Tibial nerve (tissue), 4 donors: ENCODE data around the gene RXRG.

ENCODE experiments used
- EP300 ChIP-seq, 2 donors: sonication (generic); formaldehyde crosslinking; IDR thresholded peaks; one replicate each; pipeline ENCODE4 v1.6.1; 2017; ENCODE audit warnings: antibody characterized with exemption in 2 of 2, mild to moderate bottlenecking in 1 of 2
- POLR2A ChIP-seq, 2 donors: fragments of 450-650 bp; IDR thresholded peaks; one replicate each; pipeline ENCODE4 v1.6.1; 2017; ENCODE audit warnings: antibody characterized with exemption in 2 of 2, mild to moderate bottlenecking in 2 of 2, moderate library complexity in 2 of 2
- TF ChIP-seq, protein P1 (sequence below), 5 experiments: fragments of 200-600 bp in 3 of 5; fragments of 450-650 bp in 2 of 5; sonication (generic) in 3 of 5; IDR thresholded peaks; one replicate each; pipeline ENCODE4 v1.5.1; 2016 to 2019; ENCODE audit warnings: antibody characterized with exemption in 5 of 5, mild to moderate bottlenecking in 3 of 5, moderate library complexity in 2 of 5

DNA sequence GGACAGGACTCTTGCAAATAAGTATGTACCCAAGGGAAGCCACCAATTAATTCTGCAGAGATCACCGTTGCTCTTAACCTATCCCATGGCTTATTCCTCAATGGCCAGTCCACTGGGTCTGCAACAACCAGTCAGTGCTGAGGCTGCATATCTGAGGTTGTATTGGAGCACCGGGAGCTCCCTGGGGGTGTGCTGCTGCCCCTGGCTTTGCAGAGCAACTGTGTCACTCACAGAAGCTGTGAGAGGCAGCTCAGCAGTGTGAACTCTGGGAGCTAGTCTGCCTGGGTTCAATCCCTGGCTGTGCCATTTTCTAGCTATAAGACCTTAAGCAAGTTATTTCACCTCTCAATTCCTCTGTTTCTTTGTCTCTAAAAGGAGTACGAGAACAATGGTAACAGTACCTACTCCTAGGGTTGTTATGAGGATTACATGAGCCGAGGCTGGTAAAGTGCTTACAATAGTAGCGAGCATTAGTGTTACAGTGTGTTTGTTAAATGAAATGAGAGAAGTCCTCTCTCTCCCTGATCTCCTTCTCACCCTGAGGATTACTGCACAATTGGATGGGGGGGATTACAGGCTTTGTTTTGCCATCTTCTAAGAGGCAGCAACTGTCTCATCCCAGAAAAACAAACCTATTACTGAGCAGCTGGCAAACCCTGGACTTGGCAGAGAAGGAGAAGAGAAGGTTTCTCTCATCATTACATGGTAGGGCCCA lies 3.6 kb downstream of the RXRG start:
- TF ChIP-seq, protein P1, sequence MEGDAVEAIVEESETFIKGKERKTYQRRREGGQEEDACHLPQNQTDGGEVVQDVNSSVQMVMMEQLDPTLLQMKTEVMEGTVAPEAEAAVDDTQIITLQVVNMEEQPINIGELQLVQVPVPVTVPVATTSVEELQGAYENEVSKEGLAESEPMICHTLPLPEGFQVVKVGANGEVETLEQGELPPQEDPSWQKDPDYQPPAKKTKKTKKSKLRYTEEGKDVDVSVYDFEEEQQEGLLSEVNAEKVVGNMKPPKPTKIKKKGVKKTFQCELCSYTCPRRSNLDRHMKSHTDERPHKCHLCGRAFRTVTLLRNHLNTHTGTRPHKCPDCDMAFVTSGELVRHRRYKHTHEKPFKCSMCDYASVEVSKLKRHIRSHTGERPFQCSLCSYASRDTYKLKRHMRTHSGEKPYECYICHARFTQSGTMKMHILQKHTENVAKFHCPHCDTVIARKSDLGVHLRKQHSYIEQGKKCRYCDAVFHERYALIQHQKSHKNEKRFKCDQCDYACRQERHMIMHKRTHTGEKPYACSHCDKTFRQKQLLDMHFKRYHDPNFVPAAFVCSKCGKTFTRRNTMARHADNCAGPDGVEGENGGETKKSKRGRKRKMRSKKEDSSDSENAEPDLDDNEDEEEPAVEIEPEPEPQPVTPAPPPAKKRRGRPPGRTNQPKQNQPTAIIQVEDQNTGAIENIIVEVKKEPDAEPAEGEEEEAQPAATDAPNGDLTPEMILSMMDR (IDR thresholded peaks at IDR 0.05), result no peak
- TF ChIP-seq POLR2A (IDR thresholded peaks at IDR 0.05), result no peak
- no peak for TF ChIP-seq EP300 (IDR thresholded peaks at IDR 0.05)
